ENCODE data around the gene CTNND2.

The CTNND2 gene

GRCh38 chr5:11459716-11460115 is 444.5 kb downstream of the CTNND2 start:
- no peak overlapping the region for H3K4me3 ChIP-seq (ENCODE audit: low read depth, low read length)
- DNase-seq (ENCODE audit: low read depth, low spot score): no peak
- TF ChIP-seq CTCF (IDR thresholded peaks at IDR 0.05; ENCODE audit: low read depth, low read length): no peak
- in situ Hi-C loops (cut with HindIII; ENCODE audit: low sequenced_read_pairs): no loop called here

GRCh38 chr5:11455505-11455904 is 448.7 kb downstream of the CTNND2 start:
- in situ Hi-C loops (cut with HindIII; ENCODE audit: low sequenced_read_pairs): no loop called here
- no peak overlapping the region for H3K4me3 ChIP-seq (ENCODE audit: low read depth, low read length)
- no peak for TF ChIP-seq CTCF (IDR thresholded peaks at IDR 0.05; ENCODE audit: low read depth, low read length)
- DNase-seq (ENCODE audit: low read depth, low spot score): no peak

- no peak for DNase-seq (ENCODE audit: low read depth, low spot score)
- TF ChIP-seq CTCF (IDR thresholded peaks at IDR 0.05; ENCODE audit: low read depth, low read length): no peak
Observed at GRCh38 chr5:11452852-11453251, 451.4 kb downstream of the CTNND2 start.

GRCh38 chr5:11449966-11450365 is 454.3 kb downstream of the CTNND2 start:
- H3K4me3 ChIP-seq (ENCODE audit: low read depth, low read length): no peak overlapping the region
- in situ Hi-C loops (cut with HindIII; ENCODE audit: low sequenced_read_pairs): no loop called here
- DNase-seq (ENCODE audit: low read depth, low spot score): no peak
- TF ChIP-seq CTCF (IDR thresholded peaks at IDR 0.05; ENCODE audit: low read depth, low read length): no peak

More at GRCh38 chr5:11452852-11453251, 451.4 kb downstream of the CTNND2 start:
- in situ Hi-C loops (cut with HindIII; ENCODE audit: low sequenced_read_pairs): no loop called here
- H3K4me3 ChIP-seq (ENCODE audit: low read depth, low read length): no peak overlapping the region

- in situ Hi-C loops (cut with HindIII; ENCODE audit: low sequenced_read_pairs): no loop called here
- TF ChIP-seq CTCF (IDR thresholded peaks at IDR 0.05; ENCODE audit: low read depth, low read length): no peak
- DNase-seq (ENCODE audit: low read depth, low spot score): no peak
- no peak overlapping the region for H3K4me3 ChIP-seq (ENCODE audit: low read depth, low read length)
Observed at GRCh38 chr5:11449217-11449616, 455.0 kb downstream of the CTNND2 start.

- in situ Hi-C loops (cut with HindIII; ENCODE audit: low sequenced_read_pairs): no loop called here
- H3K4me3 ChIP-seq (ENCODE audit: low read depth, low read length): no peak overlapping the region
- TF ChIP-seq CTCF (IDR thresholded peaks at IDR 0.05; ENCODE audit: low read depth, low read length): no peak
Observed at GRCh38 chr5:11443831-11444230, 460.4 kb downstream of the CTNND2 start.

GRCh38 chr5:11432116-11432515 is 472.1 kb downstream of the CTNND2 start:
- no peak overlapping the region for H3K4me3 ChIP-seq (ENCODE audit: low read depth, low read length)
- no peak for DNase-seq (ENCODE audit: low read depth, low spot score)
- in situ Hi-C loops (cut with HindIII; ENCODE audit: low sequenced_read_pairs): no loop called here
- TF ChIP-seq CTCF (IDR thresholded peaks at IDR 0.05; ENCODE audit: low read depth, low read length): no peak

More at GRCh38 chr5:11443831-11444230, 460.4 kb downstream of the CTNND2 start:
- no peak for DNase-seq (ENCODE audit: low read depth, low spot score)
